SU-DHL-6 (cell line): ENCODE measurements around the gene C15orf40.

ENCODE experiments used
- CTCF ChIP-seq: fragments of 200-600 bp; sonication (generic); IDR thresholded peaks from one replicate; pipeline ENCODE4 v1.5.1; 2017; ENCODE audit warnings: antibody characterized with exemption, mild to moderate bottlenecking, low read length, moderate library complexity; ENCODE audit not compliant: insufficient read depth, poor library complexity, severe bottlenecking
- EZH2phosphoT487 ChIP-seq: fragments of 200-600 bp; sonication (generic), shearing (Covaris generic); conservative IDR thresholded peaks from 2 replicates; pipeline ENCODE4 v1.6.1; 2018; ENCODE audit warnings: mild to moderate bottlenecking, antibody characterized with exemption, low read length, moderate library complexity, mixed read lengths

DNA sequence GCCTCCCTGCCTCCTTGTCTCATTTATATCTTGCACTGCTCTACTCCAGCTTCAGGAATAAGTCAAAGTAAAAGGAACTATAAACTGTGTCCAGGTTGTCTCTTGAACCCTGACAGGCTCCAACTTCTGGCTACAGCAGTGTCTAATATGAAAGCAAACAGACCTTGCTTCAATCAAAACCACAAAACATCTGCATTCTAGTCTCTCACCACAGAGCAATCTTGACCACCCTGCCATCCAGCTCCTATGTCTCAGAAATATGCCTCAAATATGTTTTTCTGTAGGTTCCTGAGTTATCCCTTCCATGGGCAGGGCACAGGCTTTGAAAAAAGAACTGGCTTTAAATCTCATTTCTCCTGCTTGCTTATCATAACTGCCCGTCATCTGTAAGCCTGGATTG lies 38.4 kb downstream of the C15orf40 start:
- TF ChIP-seq CTCF: no peak
- no peak for TF ChIP-seq EZH2phosphoT487
